Breast epithelium (tissue), 4 donors: ENCODE measurements around the gene ATG14. TPM values are rescaled to one million over a fixed set of nuclear protein-coding genes. Genes with fewer than 3 reads are reported as not detected.

ENCODE experiments used
- DNase-seq, 2 donors: peaks; one replicate each; pipeline ENCODE4 v3.0.0-alpha.2; 2019; ENCODE audit warnings: low spot score in 2 of 2
- H3K27ac ChIP-seq, 2 donors: fragments of 200-600 bp; sonication (generic) in 1 of 2; one replicate each; pipeline ENCODE4 v1.5.1; 2016 to 2019; ENCODE audit warnings: mild to moderate bottlenecking in 1 of 2
- H3K27me3 ChIP-seq, 2 donors: fragments of 200-600 bp; sonication (generic) in 1 of 2; one replicate each; pipeline versions ENCODE4 v1.5.1 to v1.6.0; 2017 to 2019; ENCODE audit warnings: control low read depth in 1 of 2, mild to moderate bottlenecking in 1 of 2
- H3K36me3 ChIP-seq: fragments of 200-600 bp; one replicate; pipeline ENCODE4 v1.5.1; 2019
- H3K4me1 ChIP-seq, 2 donors: fragments of 200-600 bp; sonication (generic); one replicate each; pipeline ENCODE4 v1.5.1; 2016 to 2019; ENCODE audit warnings: control low read depth in 1 of 2
- H3K4me3 ChIP-seq, 3 donors: fragments of 200-600 bp; sonication (generic); 1 replicate in 2 of 3; 2 replicates in 1 of 3; pipeline ENCODE4 v1.5.1; 2016 to 2019; ENCODE audit warnings: mild to moderate bottlenecking in 3 of 3, moderate library complexity in 2 of 3
- H3K9me3 ChIP-seq, 2 donors: fragments of 200-600 bp; sonication (generic) in 1 of 2; one replicate each; pipeline ENCODE4 v1.5.1; 2016 to 2019; ENCODE audit warnings: control low read depth in 1 of 2
- POLR2A ChIP-seq: fragments of 450-650 bp; IDR thresholded peaks from one replicate; pipeline ENCODE4 v1.6.1; 2016; ENCODE audit warnings: antibody characterized with exemption, mild to moderate bottlenecking, moderate library complexity
- POLR2AphosphoS5 ChIP-seq, 3 donors: sonication (generic); formaldehyde crosslinking; IDR thresholded peaks; one replicate each; pipeline ENCODE4 v1.6.1; 2017; ENCODE audit warnings: antibody characterized with exemption in 3 of 3
- intact Hi-C: fragments of 100-400 bp; cut with DNase I; formaldehyde crosslinking; loops from one replicate; pipeline ENCODE4 v1.15.1; 2023; ENCODE audit warnings: low total_unique reads
- total RNA-seq, 3 donors: library from RNA; depleted of rRNA; stranded (reverse); fragments of >200 nt; gene quantifications; one replicate each; pipeline ENCODE4 v1.1.0, GENCODE V29; 2016
- TF ChIP-seq, protein P1 (sequence below), 3 donors: fragments of 450-650 bp; IDR thresholded peaks; one replicate each; pipeline ENCODE4 v1.5.1; 2016 to 2017; ENCODE audit warnings: antibody characterized with exemption in 3 of 3, mild to moderate bottlenecking in 3 of 3, moderate library complexity in 3 of 3

ATG14 gene
- total RNA-seq, 3 donors from 2014 or later: 14.6 to 28.0 (median 16.1) TPM

DNA sequence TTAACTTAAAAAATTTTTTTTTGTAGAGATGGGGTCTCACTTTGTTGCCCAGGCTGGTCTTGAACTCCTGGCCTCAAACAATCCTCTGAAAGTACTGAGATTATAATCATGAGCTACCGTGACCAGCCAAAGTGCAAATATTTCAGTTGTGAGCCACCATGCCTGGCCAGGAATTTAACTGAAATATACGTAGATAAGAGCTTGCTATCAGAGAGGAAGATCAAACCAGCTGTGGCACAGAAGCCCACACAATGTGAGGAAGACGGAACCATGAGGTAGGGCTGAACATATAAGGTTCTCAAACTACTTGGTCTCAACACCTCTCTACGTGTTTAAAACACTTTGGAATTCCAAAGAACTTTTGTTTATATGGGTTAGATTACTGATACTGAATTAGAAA lies 29.1 kb downstream of the ATG14 start:
- no peaks in the 10 kb centered on the region for H3K36me3 ChIP-seq

DNA sequence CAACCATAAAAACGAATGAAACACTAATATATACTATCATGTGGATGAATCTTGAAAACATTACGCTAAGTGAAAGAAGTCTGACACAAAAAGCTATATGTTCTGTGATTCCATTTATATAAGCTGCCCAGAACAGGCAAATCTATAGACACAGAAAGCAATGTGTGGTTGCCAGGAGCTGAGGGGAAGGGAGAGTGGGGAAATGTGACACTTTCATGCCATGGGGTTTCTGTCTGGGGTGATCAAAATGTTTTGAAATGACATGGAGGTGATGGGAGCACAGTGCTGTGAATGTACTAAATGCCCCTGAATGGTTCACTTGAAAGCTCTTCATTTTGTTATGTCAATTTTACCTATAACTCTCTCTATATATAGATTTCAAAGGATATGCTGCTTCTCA lies 30.1 kb downstream of the ATG14 start:
- Histone ChIP-seq H3K27ac (no peak overlapping the region), H3K36me3 (no peaks in the 10 kb centered on the region), H3K27me3 (no peaks in the 10 kb centered on the region), H3K4me3 (no peak overlapping the region), H3K9me3 (no peaks in the 10 kb centered on the region), H3K4me1 (no peaks in the 10 kb centered on the region)
- TF ChIP-seq POLR2A: no peak
- no peak for TF ChIP-seq POLR2AphosphoS5 (IDR thresholded peaks at IDR 0.05)
- TF ChIP-seq, protein P1, sequence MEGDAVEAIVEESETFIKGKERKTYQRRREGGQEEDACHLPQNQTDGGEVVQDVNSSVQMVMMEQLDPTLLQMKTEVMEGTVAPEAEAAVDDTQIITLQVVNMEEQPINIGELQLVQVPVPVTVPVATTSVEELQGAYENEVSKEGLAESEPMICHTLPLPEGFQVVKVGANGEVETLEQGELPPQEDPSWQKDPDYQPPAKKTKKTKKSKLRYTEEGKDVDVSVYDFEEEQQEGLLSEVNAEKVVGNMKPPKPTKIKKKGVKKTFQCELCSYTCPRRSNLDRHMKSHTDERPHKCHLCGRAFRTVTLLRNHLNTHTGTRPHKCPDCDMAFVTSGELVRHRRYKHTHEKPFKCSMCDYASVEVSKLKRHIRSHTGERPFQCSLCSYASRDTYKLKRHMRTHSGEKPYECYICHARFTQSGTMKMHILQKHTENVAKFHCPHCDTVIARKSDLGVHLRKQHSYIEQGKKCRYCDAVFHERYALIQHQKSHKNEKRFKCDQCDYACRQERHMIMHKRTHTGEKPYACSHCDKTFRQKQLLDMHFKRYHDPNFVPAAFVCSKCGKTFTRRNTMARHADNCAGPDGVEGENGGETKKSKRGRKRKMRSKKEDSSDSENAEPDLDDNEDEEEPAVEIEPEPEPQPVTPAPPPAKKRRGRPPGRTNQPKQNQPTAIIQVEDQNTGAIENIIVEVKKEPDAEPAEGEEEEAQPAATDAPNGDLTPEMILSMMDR (IDR thresholded peaks at IDR 0.05): no peak
- intact Hi-C loops: no loop called here
- no peak for DNase-seq

More for the DNA sequence above, 29.1 kb downstream of the ATG14 start:
- no peaks in the 10 kb centered on the region for H3K9me3 ChIP-seq
- DNase-seq: no peak
- no peak overlapping the region for H3K27ac ChIP-seq
- H3K27me3 ChIP-seq: no peaks in the 10 kb centered on the region
- H3K4me1 ChIP-seq: no peaks in the 10 kb centered on the region
- intact Hi-C loops: no loop called here
- no peak overlapping the region for H3K4me3 ChIP-seq
- TF ChIP-seq POLR2AphosphoS5 (IDR thresholded peaks at IDR 0.05) (no peak), POLR2A (no peak)
- TF ChIP-seq, protein P1 (IDR thresholded peaks at IDR 0.05): no peak

DNA sequence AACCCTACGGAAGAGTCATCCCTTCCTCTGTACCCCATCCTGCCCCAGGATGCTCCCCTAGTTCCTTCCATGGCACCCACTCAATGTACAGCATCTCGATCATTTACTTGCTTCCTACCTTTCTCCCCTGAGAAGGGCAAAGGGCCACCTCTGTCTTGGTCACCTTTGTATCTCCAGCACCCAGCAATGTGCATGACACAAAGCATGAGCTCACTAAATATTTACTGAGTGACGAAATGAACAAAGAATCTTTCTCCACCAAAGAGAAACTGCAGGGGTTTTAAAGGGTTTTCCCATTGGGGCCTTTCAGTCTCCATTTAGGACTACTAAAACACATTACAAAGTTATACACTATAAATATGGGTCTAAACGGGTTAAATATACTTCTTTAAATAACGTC lies 30.6 kb downstream of the ATG14 start:
- DNase-seq: no peak
- H3K27ac ChIP-seq: no peak overlapping the region
- H3K4me1 ChIP-seq: no peaks in the 10 kb centered on the region
- no peaks in the 10 kb centered on the region for H3K36me3 ChIP-seq
- H3K4me3 ChIP-seq: no peak overlapping the region
- intact Hi-C loops: no loop called here
- TF ChIP-seq POLR2AphosphoS5 (IDR thresholded peaks at IDR 0.05) (no peak), POLR2A (no peak)
- TF ChIP-seq, protein P1 (IDR thresholded peaks at IDR 0.05): no peak
- no peaks in the 10 kb centered on the region for H3K9me3 ChIP-seq
- no peaks in the 10 kb centered on the region for H3K27me3 ChIP-seq

DNA sequence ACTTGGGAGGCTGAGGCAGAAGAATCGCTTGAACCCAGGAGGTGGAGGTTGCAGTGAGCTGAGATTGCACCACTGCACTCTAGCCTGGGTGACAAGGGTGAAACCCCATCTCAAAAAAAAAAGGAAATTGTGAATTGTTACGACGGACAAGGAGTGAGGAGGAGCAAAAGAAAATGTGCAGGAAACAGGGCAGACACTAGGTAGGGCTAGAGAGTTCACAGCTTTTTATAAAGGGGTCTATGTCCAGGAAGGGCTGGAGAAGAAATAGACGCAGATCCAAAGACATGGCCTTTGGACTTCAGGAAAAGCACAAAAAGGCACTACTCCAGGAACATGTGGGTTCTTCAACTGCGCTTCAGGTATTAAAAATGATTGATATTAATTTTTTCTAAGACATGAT lies 34.4 kb downstream of the ATG14 start:
- Histone ChIP-seq H3K4me3 (no peak overlapping the region), H3K9me3 (no peaks in the 10 kb centered on the region), H3K4me1 (no peaks in the 10 kb centered on the region), H3K27me3 (no peaks in the 10 kb centered on the region), H3K36me3 (no peaks in the 10 kb centered on the region), H3K27ac (no peak overlapping the region)
- no peak for DNase-seq
- intact Hi-C loops: no loop called here
- TF ChIP-seq, protein P1 (IDR thresholded peaks at IDR 0.05): no peak
- TF ChIP-seq POLR2A (no peak), POLR2AphosphoS5 (IDR thresholded peaks at IDR 0.05) (no peak)

DNA sequence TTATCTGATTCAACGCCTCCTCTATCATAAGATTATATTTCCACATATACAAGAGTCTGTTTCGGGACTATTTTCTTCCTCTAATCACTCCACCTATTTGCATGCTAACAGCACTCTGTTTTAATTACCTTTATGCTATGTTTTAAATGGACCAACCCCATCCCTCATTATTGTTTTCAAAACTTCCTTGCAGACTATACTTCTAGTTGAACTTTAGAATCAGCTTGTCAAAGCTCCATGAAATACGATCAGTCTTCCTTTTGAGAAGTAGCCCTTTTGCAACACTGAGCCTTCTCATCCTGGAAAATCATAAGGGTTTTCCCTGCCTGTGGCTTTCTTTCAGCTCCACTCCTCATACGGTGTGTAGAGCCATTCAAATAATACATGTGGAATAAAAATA lies 36.9 kb downstream of the ATG14 start:
- Histone ChIP-seq H3K4me1 (no peaks in the 10 kb centered on the region), H3K36me3 (no peaks in the 10 kb centered on the region), H3K4me3 (no peak overlapping the region), H3K27me3 (no peaks in the 10 kb centered on the region), H3K27ac (no peak overlapping the region), H3K9me3 (no peaks in the 10 kb centered on the region)
- intact Hi-C loops: no loop called here
- no peak for DNase-seq
- TF ChIP-seq, protein P1 (IDR thresholded peaks at IDR 0.05): no peak
- no peak for TF ChIP-seq POLR2AphosphoS5 (IDR thresholded peaks at IDR 0.05)
- TF ChIP-seq POLR2A: no peak
